ENCODE measurements around the gene CAPNS2.

GRCh38 chr16:55597928-55598327 is 31.4 kb downstream of the CAPNS2 start:
- TF ChIP-seq EP300 (IDR thresholded peaks at IDR 0.05) (no peak), CTCF (IDR thresholded peaks at IDR 0.05) (no peak), POLR2A (IDR thresholded peaks at IDR 0.05) (no peak)

Measured in gastroesophageal sphincter (tissue), 3 donors.